ENCODE measurements around the gene STK38. TPM values are rescaled to one million over a fixed set of nuclear protein-coding genes. Genes with fewer than 3 reads are reported as not detected.

The STK38 gene
- total and polyA plus RNA-seq, 9 of the 15 experiments (the other 6 are each of a cell fraction or from before 2014, with no cell fraction given) = 5.7 to 28.7 (median 19.5) TPM

- TF ChIP-seq, protein P1, sequence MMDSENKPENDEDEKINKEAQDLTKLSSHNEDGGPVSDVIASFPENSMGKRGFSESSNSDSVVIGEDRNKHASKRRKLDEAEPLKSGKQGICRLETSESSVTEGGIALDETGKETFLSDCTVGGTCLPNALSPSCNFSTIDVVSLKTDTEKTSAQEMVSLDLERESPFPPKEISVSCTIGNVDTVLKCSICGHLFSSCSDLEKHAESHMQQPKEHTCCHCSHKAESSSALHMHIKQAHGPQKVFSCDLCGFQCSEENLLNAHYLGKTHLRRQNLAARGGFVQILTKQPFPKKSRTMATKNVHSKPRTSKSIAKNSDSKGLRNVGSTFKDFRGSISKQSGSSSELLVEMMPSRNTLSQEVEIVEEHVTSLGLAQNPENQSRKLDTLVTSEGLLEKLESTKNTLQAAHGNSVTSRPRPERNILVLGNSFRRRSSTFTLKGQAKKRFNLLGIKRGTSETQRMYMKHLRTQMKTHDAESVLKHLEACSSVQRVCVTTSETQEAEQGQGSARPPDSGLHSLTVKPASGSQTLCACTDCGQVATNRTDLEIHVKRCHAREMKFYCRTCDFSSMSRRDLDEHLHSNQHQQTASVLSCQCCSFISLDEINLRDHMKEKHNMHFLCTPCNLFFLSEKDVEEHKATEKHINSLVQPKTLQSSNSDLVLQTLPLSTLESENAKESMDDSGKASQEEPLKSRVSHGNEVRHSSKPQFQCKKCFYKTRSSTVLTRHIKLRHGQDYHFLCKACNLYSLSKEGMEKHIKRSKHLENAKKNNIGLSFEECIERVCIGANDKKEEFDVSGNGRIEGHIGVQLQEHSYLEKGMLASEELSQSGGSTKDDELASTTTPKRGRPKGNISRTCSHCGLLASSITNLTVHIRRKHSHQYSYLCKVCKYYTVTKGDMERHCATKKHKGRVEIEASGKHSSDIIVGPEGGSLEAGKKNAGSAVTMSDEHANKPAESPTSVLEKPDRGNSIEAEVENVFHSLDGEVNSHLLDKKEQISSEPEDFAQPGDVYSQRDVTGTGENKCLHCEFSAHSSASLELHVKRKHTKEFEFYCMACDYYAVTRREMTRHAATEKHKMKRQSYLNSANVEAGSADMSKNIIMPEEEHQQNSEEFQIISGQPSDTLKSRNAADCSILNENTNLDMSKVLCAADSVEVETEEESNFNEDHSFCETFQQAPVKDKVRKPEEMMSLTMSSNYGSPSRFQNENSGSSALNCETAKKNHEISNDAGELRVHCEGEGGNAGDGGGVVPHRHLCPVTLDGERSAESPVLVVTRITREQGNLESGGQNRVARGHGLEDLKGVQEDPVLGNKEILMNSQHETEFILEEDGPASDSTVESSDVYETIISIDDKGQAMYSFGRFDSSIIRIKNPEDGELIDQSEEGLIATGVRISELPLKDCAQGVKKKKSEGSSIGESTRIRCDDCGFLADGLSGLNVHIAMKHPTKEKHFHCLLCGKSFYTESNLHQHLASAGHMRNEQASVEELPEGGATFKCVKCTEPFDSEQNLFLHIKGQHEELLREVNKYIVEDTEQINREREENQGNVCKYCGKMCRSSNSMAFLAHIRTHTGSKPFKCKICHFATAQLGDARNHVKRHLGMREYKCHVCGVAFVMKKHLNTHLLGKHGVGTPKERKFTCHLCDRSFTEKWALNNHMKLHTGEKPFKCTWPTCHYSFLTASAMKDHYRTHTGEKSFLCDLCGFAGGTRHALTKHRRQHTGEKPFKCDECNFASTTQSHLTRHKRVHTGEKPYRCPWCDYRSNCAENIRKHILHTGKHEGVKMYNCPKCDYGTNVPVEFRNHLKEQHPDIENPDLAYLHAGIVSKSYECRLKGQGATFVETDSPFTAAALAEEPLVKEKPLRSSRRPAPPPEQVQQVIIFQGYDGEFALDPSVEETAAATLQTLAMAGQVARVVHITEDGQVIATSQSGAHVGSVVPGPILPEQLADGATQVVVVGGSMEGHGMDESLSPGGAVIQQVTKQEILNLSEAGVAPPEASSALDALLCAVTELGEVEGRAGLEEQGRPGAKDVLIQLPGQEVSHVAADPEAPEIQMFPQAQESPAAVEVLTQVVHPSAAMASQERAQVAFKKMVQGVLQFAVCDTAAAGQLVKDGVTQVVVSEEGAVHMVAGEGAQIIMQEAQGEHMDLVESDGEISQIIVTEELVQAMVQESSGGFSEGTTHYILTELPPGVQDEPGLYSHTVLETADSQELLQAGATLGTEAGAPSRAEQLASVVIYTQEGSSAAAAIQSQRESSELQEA (IDR thresholded peaks at IDR 0.05; ENCODE audit: low read depth) = peak; percentile 46; the same call in 1 of the 2 replicates
- TF ChIP-seq TFE3 (CRISPR knock-in tag; IDR thresholded peaks at IDR 0.05) (no peak), TAF9B (IDR thresholded peaks at IDR 0.05; ENCODE audit: partially characterized antibody) (peak; percentile 34), MYBL2 (IDR thresholded peaks at IDR 0.05; ENCODE audit: low read depth) (no peak), MYBL2 (CRISPR knock-in tag; IDR thresholded peaks at IDR 0.05; ENCODE audit: borderline replicate concordance) (no peak), POLR2B (IDR thresholded peaks at IDR 0.05; ENCODE audit: low read depth, partially characterized antibody) (peak; percentile 96), YY1 (IDR thresholded peaks at IDR 0.05; ENCODE audit: borderline replicate concordance in 1 of 3, control insufficient read depth in 1 of 3, extremely low read depth in 1 of 3, insufficient read depth in 3 of 3, insufficient read length in 1 of 3, insufficient replicate concordance in 2 of 3, low read depth in 1 of 3, low read length in 2 of 3) (no peak), SMARCC2 (IDR thresholded peaks at IDR 0.05; ENCODE audit: low read depth) (0 out of 2 replicates have a peak, but pooled peaks have one; percentile 56), ZNF347 (CRISPR knock-in tag; IDR thresholded peaks at IDR 0.05; ENCODE audit: low read depth) (no peak), HMGXB4 (CRISPR knock-in tag; IDR thresholded peaks at IDR 0.05) (0 out of 2 replicates have a peak, but pooled peaks have one; percentile 21)
- TF ChIP-seq, protein P2, sequence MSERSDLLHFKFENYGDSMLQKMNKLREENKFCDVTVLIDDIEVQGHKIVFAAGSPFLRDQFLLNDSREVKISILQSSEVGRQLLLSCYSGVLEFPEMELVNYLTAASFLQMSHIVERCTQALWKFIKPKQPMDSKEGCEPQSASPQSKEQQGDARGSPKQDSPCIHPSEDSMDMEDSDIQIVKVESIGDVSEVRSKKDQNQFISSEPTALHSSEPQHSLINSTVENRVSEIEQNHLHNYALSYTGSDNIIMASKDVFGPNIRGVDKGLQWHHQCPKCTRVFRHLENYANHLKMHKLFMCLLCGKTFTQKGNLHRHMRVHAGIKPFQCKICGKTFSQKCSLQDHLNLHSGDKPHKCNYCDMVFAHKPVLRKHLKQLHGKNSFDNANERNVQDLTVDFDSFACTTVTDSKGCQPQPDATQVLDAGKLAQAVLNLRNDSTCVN (CRISPR knock-in tag; IDR thresholded peaks at IDR 0.05) = peak; percentile 22; the same call in 1 of the 2 replicates
Measured at GRCh38 chr6:36546920-36547645, at the start of gene STK38 (continued).

Data from K562 (cell line).